DMS114 treated with DMSO at 0.1 percent for 48 hours (cell line): Measurements from ENCODE around the gene ADAT2.

Source experiments
- DNase-seq: peaks from one replicate; lab custom pipeline; 2025; ENCODE audit not compliant: unreplicated experiment; lab: John Stamatoyannopoulos, UW

The ADAT2 gene

GRCh38 chr6:143441680-143442545 lies 8.6 kb downstream of the ADAT2 start:
- DNase-seq, result no peak

GRCh38 chr6:143441010-143441409 lies 9.5 kb downstream of the ADAT2 start:
- DNase-seq, result no peak

- DNase-seq, result no peak
Measured at GRCh38 chr6:143432588-143432987, 17.9 kb downstream of the ADAT2 start.

- DNase-seq, result no peak
Measured at GRCh38 chr6:143431226-143431625, 19.3 kb downstream of the ADAT2 start.

GRCh38 chr6:143429970-143430369 lies 20.5 kb downstream of the ADAT2 start:
- DNase-seq, result no peak

- peak; percentile 12 for DNase-seq
Measured at GRCh38 chr6:143427109-143427817, 23.2 kb downstream of the ADAT2 start.

- no peak for DNase-seq
Measured at GRCh38 chr6:143426026-143426425, 24.5 kb downstream of the ADAT2 start.

GRCh38 chr6:143419526-143419925 lies 31.0 kb downstream of the ADAT2 start:
- DNase-seq, result no peak

- DNase-seq, result no peak
Measured at GRCh38 chr6:143414769-143415168, 35.7 kb downstream of the ADAT2 start.

GRCh38 chr6:143410859-143411270 lies 39.6 kb downstream of the ADAT2 start:
- DNase-seq, result no peak

GRCh38 chr6:143408787-143409162 lies 41.7 kb downstream of the ADAT2 start:
- DNase-seq, result no peak

GRCh38 chr6:143408151-143408786 lies 42.2 kb downstream of the ADAT2 start:
- no peak for DNase-seq

- DNase-seq, result no peak
Measured at GRCh38 chr6:143406673-143407072, 43.8 kb downstream of the ADAT2 start.

GRCh38 chr6:143405373-143406154 lies 44.9 kb downstream of the ADAT2 start:
- no peak for DNase-seq

GRCh38 chr6:143402721-143403336 lies 47.7 kb downstream of the ADAT2 start:
- no peak for DNase-seq

- DNase-seq, result no peak
Measured at GRCh38 chr6:143401636-143402370, 48.7 kb downstream of the ADAT2 start.

- no peak for DNase-seq
Measured at GRCh38 chr6:143401068-143401446, 49.4 kb downstream of the ADAT2 start.

- no peak for DNase-seq
Measured at GRCh38 chr6:143400258-143401067, 50.0 kb downstream of the ADAT2 start.

GRCh38 chr6:143399775-143400174 lies 50.7 kb downstream of the ADAT2 start:
- DNase-seq, result no peak
